Measurements from ENCODE around the gene OR52R1. TPM values are rescaled to one million over a fixed set of nuclear protein-coding genes. Genes with fewer than 3 reads are reported as not detected.

Gene OR52R1
- total RNA-seq: not detected in 2 replicates

- TF ChIP-seq, protein P1, sequence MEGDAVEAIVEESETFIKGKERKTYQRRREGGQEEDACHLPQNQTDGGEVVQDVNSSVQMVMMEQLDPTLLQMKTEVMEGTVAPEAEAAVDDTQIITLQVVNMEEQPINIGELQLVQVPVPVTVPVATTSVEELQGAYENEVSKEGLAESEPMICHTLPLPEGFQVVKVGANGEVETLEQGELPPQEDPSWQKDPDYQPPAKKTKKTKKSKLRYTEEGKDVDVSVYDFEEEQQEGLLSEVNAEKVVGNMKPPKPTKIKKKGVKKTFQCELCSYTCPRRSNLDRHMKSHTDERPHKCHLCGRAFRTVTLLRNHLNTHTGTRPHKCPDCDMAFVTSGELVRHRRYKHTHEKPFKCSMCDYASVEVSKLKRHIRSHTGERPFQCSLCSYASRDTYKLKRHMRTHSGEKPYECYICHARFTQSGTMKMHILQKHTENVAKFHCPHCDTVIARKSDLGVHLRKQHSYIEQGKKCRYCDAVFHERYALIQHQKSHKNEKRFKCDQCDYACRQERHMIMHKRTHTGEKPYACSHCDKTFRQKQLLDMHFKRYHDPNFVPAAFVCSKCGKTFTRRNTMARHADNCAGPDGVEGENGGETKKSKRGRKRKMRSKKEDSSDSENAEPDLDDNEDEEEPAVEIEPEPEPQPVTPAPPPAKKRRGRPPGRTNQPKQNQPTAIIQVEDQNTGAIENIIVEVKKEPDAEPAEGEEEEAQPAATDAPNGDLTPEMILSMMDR (IDR thresholded peaks at IDR 0.05; ENCODE audit: insufficient read depth, low read depth, low read length): no peak
- DNase-seq (ENCODE audit: low read depth): no peak
- H3K4me3 ChIP-seq (ENCODE audit: low read depth, low read length): no peak within 1 kb of the TSS
Observed at GRCh38 chr11:4804280-4804679, at the start of gene OR52R1. TSS of gene OR52R1 (minus strand) at chr11:4804380. CDS start at chr11:4804380, 0 bp downstream.

- TF ChIP-seq, protein P1 (IDR thresholded peaks at IDR 0.05; ENCODE audit: insufficient read depth, low read depth, low read length): no peak
- DNase-seq (ENCODE audit: low read depth): peak; percentile 5
- no peak overlapping the region for H3K4me3 ChIP-seq (ENCODE audit: low read depth, low read length)
Observed at GRCh38 chr11:4851033-4851432, 46.9 kb upstream of the OR52R1 start.

DNA sequence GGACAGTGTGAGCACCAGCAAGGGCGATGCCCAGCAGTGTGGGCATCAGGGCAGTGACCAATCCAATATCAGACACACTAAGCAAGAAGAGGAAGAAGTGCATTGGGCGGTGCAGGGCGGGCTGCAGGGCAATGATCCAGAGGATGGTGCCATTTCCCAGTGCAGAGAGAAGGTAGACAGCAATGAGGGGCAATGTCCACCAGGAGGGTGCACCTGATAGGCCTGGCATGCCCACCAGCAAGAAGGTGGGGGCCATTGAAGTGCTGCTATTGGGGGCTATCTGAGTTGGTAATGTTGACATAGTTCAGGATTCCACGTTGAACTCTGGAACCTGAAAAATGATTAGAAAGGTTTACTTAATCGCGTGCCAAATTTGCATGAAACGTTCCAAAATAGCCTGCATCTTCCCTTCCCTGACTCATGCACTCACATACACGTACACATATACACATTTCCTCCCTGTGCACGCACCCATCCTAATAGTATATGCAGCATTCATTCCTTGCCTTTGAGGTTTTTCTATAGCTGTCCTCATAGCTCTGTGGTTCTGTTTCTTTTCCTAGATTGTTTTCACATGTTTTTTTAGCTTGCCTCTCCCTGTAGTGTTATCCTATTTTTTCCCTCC, 44.8 kb upstream of the OR52R1 start, which contains the start of gene OR51S1:
OR51S1 (minus strand) TSS at position 301 of the 625 bp plus-strand sequence; CDS start at position 301, 0 bp downstream.
- H3K4me3 ChIP-seq (ENCODE audit: low read depth, low read length): no peak within 1 kb of the TSS
- DNase-seq (ENCODE audit: low read depth): no peak
- TF ChIP-seq, protein P1 (IDR thresholded peaks at IDR 0.05; ENCODE audit: insufficient read depth, low read depth, low read length): no peak

DNA sequence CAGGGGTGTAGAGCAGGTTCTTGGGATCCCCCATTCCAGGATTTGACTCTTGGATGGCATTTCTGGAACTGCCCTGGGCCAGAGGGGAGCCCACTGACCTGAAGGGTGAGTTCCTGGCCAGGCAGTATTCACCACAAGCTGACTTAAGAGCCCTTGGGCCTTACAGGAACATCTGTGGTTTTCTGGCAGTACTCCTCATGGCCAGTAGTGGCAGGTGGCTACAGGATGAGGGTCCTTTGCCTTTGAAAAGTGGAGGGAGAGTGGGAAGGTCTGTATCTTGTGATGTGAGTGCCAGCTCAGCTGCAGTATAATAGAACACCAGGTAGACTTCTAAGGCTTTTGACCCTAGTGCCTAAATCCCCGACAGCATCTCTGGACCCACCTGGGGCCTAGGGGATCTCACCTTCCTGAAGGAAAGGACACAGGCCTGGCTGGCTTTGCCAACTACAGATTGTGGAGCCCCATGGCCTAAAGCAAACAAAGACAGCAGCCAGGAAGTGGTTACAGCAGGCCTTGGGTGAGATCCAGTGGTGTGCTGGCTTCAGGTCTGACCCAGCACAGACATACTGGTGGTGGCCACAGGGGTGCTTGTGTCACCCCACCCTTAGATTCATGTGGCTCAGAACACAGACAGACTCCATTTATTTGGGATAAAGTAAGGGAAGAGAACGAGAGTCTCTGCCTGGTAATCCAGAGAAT, 35.8 kb upstream of the OR52R1 start:
- no peak for DNase-seq (ENCODE audit: low read depth)
- TF ChIP-seq, protein P1 (IDR thresholded peaks at IDR 0.05; ENCODE audit: insufficient read depth, low read depth, low read length): no peak
- H3K4me3 ChIP-seq (ENCODE audit: low read depth, low read length): no peak overlapping the region

- DNase-seq (ENCODE audit: low read depth): no peak
- TF ChIP-seq, protein P1 (IDR thresholded peaks at IDR 0.05; ENCODE audit: insufficient read depth, low read depth, low read length): no peak
- H3K4me3 ChIP-seq (ENCODE audit: low read depth, low read length): no peak overlapping the region
Observed at GRCh38 chr11:4830909-4831308, 26.7 kb upstream of the OR52R1 start.

DNA sequence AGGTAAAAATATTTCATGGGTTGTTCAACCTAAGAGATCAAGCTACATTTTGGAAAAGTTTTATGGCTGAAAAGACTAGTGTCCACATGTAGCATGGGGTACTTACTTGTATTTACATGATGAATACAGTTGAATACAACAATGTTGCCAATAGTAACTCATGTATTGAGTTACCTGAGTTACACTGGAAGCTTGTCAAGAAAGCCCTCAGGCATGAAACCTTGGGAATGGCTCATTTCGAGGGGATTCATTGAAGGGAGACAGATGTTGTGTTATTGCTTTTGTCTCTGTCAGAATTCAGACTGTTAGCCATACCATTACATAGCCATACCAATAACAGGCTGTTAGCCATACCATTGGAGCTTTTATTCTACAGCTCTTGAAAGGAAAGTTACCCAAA, 26.2 kb upstream of the OR52R1 start:
- H3K4me3 ChIP-seq (ENCODE audit: low read depth, low read length): no peak overlapping the region
- TF ChIP-seq, protein P1 (IDR thresholded peaks at IDR 0.05; ENCODE audit: insufficient read depth, low read depth, low read length): no peak
- no peak for DNase-seq (ENCODE audit: low read depth)
